Panc1 (cell line): ENCODE data around the gene FHIT.

Experiments used
- CTCF ChIP-seq: fragments of 450-650 bp; IDR thresholded peaks from 2 replicates; pipeline ENCODE4 v1.5.1; 2017; ENCODE audit warnings: mild to moderate bottlenecking
- POLR2AphosphoS5 ChIP-seq: IDR thresholded peaks from 2 replicates; pipeline ENCODE4 v1.6.1; 2012; ENCODE audit warnings: mild to moderate bottlenecking, low read depth, low read length, moderate library complexity
- TCF7L2 ChIP-seq: IDR thresholded peaks from 2 replicates; pipeline ENCODE4 v1.6.1; 2011; ENCODE audit warnings: mild to moderate bottlenecking, low read depth, low read length, inconsistent platforms

- TF ChIP-seq CTCF (no peak), TCF7L2 (no peak), POLR2AphosphoS5 (no peak)
These were observed 607.4 kb downstream of the FHIT start for GRCh38 chr3:60643831-60644230.
